CD4-positive, alpha-beta T cell treated with Interleukin-6 at 100 ng/mL for 8 hours (primary cell): ENCODE measurements around the gene NFIA.

ENCODE experiments used
- DNase-seq: peaks from one replicate; pipeline ENCODE4 v3.0.0-alpha.2; 2020; ENCODE audit warnings: mixed read lengths, low spot score

Gene NFIA

GRCh38 chr1:61130338-61131000 is 48.1 kb downstream of the NFIA start:
- no peak for DNase-seq

- no peak for DNase-seq
Observed at GRCh38 chr1:61131248-61131647, 48.9 kb downstream of the NFIA start.

GRCh38 chr1:61131716-61132115 is 49.4 kb downstream of the NFIA start:
- DNase-seq: no peak

GRCh38 chr1:61132176-61132638 is 49.8 kb downstream of the NFIA start:
- DNase-seq: no peak

- no peak for DNase-seq
Observed at GRCh38 chr1:61132645-61133334, 50.4 kb downstream of the NFIA start.

- DNase-seq: no peak
Observed at GRCh38 chr1:61133335-61134019, 51.1 kb downstream of the NFIA start.

GRCh38 chr1:61135291-61135690 is 52.9 kb downstream of the NFIA start:
- DNase-seq: no peak

- DNase-seq: no peak
Observed at GRCh38 chr1:61138305-61138704, 55.9 kb downstream of the NFIA start.

- no peak for DNase-seq
Observed at GRCh38 chr1:61138921-61139774, 56.8 kb downstream of the NFIA start.

- DNase-seq: no peak
Observed at GRCh38 chr1:61139775-61140549, 57.6 kb downstream of the NFIA start.

GRCh38 chr1:61140778-61141177 is 58.4 kb downstream of the NFIA start:
- no peak for DNase-seq

- no peak for DNase-seq
Observed at GRCh38 chr1:61141288-61142042, 59.1 kb downstream of the NFIA start.

- no peak for DNase-seq
Observed at GRCh38 chr1:61142043-61142440, 59.7 kb downstream of the NFIA start.

- no peak for DNase-seq
Observed at GRCh38 chr1:61142726-61143500, 60.6 kb downstream of the NFIA start.

GRCh38 chr1:61143821-61144424 is 61.6 kb downstream of the NFIA start:
- DNase-seq: no peak

GRCh38 chr1:61149010-61149860 is 66.9 kb downstream of the NFIA start:
- no peak for DNase-seq

GRCh38 chr1:61151565-61151964 is 69.2 kb downstream of the NFIA start:
- no peak for DNase-seq

- DNase-seq: no peak
Observed at GRCh38 chr1:61152066-61152465, 69.7 kb downstream of the NFIA start.
